ENCODE measurements around the gene CAMKMT.
A peak's percentile ranks its signal among the peaks of the same experiment; 100 is the strongest.

CAMKMT gene

GRCh38 chr2:44688456-44689124 is 326.8 kb downstream of the CAMKMT start:
- no peak for DNase-seq (ENCODE audit: low read depth, low spot score)

DNA sequence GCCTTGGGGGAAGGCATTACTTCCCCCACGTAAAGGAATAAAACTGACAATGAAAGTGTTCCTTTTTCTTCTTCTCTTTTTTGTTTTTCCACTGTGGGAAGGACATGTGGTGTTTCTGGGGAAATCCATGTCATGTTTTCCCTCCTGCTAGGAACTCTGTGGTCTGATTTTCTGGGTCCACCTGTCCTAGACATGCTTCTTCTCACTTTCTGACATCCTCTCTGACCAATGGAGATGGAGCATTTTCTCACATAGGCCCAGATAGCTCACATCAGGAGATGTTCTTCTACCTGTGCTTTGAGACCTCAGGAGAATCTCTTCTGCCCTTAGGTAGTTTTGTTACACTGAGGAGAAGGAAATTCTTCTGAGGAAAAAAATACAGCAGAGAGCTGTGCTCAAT is 327.8 kb downstream of the CAMKMT start:
- DNase-seq (ENCODE audit: low read depth, low spot score): no peak

DNA sequence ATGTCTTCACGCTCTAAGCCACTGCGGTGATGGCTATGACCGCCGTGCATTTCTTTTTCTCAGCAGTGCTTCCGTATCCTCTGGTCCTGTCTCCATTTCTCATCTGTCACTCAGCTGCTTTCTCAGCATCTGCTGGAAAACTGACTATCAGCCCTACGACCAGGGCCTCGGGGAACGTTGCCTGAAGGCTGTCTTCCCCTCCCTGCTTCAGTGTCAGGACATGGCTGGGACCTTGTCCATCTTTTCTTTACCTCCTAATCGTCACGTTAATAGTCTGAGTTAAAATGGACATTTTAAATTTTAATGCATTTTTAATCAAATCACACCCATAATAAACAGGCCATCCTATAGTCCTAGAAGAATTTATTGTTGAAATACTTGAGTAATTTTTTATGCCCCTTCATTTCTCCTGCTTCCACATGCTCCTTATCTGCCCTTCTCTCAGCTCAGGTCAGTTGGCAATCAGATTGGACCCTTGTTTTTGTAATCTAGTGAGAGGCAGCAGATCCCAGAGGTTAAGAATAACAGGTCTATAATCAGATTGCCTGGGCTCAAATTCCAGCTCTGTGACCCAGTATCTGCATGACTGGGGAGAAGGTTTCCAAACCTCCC is 329.5 kb downstream of the CAMKMT start:
- DNase-seq (ENCODE audit: low read depth, low spot score): no peak

GRCh38 chr2:44692821-44693220 is 331.1 kb downstream of the CAMKMT start:
- DNase-seq (ENCODE audit: low read depth, low spot score): no peak

DNA sequence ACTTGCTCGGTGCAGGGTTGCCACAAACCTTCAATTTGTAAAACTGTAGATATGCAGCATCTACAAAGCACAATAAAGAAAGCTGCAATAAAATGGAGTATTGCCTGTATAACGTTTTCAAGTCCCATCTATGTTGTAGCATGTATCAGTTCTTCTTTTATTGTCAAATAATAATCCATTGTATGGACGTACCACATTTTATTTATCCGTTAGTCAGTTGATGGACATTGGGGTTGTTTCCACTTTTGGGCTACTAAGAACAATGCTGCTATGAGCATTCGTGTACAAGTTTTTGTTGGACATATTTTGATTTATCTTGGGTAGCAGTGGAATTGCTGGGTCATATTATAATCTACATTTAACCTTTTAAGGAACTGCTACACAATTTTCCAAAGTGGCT is 339.1 kb downstream of the CAMKMT start:
- DNase-seq (ENCODE audit: low read depth, low spot score): no peak

GRCh38 chr2:44705356-44705755 is 343.6 kb downstream of the CAMKMT start:
- peak; percentile 6 for DNase-seq (ENCODE audit: low read depth, low spot score)

DNA sequence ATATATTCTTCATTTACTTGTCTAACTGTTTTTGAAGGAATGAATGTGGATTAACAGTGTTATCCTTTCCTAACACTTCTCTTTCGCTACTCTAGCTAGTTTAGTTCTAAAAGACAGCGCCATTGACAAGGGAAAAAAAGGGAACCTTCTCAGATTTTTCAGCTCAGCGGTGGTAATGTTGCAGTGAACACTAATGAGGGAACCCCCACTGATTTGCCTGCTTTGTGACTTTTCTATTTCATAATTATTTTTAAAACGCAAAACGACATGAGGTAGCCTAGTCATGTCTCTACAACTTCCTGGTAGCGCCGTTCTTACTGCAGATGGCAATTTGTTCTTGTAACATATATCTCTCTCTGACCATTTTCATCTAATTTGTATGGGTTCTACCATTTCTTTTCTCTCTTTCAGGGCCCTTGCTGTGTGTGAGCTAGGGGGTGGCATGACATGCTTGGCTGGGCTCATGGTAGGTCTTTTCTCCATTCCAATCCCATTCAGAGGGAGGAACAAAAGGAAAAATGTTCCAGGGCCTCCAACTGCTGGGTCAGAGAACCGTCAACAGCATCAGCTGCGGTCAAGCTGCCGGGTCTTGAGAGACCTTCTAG is 344.2 kb downstream of the CAMKMT start:
- peak; percentile 62 for DNase-seq (ENCODE audit: low read depth, low spot score)

- DNase-seq (ENCODE audit: low read depth, low spot score): peak; percentile 63
Observed at GRCh38 chr2:44706681-44707553, 345.2 kb downstream of the CAMKMT start.

- DNase-seq (ENCODE audit: low read depth, low spot score): no peak
Observed at GRCh38 chr2:44707945-44708660, 346.4 kb downstream of the CAMKMT start.

GRCh38 chr2:44708661-44709000 is 346.9 kb downstream of the CAMKMT start:
- no peak for DNase-seq (ENCODE audit: low read depth, low spot score)

DNA sequence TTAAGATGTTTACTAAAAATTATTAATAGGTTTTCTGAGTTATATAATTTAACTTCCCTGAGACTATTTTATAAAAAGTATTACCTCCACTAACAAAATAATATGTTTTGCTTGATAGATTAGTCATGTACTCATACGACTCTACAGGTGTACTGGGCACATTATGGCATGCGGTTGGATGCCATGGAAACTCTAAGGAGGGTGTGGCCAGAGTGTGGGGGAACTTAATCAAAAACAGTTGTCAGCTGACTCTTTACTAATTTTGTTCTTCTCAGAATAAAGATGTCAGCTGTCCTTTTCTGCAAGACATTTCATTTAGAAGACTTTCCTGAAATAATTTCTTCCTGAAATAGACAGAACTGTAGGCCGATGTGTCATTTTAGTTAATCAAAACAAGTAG is 351.4 kb downstream of the CAMKMT start:
- no peak for DNase-seq (ENCODE audit: low read depth, low spot score)

GRCh38 chr2:44715671-44716081 is 353.9 kb downstream of the CAMKMT start:
- DNase-seq (ENCODE audit: low read depth, low spot score): peak; percentile 64

DNA sequence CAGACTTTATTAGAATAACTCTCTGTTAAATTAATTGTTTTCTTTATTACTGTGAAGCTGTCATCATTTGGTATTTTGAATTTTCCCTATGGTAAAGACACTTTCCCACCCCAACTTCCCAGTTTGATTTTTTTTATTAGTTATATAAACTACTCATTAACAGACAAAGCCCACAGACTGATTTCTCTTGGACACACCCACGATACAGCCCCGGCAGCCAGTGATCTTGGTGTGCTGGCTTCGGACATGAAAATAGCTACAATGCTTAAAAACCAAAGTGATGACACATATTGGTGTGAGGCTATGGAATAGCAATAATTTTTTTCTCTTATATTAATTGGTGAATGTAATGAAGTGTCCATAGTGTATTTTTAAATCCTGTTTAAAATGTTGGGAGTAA is 354.4 kb downstream of the CAMKMT start:
- no peak for DNase-seq (ENCODE audit: low read depth, low spot score)

DNA sequence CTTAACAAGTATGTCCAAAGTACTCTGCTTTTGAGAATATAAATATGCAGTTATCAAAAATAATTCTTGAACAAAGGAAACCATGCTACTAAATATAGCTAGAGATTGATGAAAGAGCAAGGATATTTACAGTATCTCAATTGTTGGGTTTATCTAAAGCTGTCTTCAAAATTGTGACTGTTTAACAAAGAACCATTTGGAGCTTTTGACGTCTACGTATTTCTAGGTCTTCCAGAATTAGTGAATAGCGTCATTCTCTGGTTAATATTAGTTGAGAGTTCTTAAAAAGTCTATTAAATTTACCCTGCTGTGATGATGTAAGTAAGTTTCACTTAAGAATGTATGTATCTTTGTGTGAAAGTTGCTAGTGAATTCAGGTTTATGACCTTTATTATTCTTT is 356.7 kb downstream of the CAMKMT start:
- no peak for DNase-seq (ENCODE audit: low read depth, low spot score)

DNA sequence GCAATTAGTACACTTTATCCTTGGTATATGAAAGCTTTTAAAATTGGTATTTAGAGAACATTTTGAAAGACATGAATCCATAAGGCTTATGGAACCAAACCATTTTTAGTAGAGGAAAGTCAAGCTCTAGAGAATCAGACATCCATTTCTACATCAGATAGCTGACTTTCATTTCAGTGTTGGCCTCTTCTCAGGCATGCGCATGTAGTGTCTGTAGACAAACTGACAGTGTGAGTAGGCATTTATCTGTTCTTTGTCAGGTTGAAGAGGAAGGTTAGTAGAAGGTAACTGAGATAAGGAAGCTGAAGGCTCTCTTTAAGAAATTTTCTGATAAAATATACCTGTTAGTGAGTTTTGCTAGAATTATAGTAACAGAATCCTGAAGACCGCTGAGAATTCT is 357.8 kb downstream of the CAMKMT start:
- DNase-seq (ENCODE audit: low read depth, low spot score): no peak

GRCh38 chr2:44722026-44722625 is 360.4 kb downstream of the CAMKMT start:
- no peak for DNase-seq (ENCODE audit: low read depth, low spot score)

DNA sequence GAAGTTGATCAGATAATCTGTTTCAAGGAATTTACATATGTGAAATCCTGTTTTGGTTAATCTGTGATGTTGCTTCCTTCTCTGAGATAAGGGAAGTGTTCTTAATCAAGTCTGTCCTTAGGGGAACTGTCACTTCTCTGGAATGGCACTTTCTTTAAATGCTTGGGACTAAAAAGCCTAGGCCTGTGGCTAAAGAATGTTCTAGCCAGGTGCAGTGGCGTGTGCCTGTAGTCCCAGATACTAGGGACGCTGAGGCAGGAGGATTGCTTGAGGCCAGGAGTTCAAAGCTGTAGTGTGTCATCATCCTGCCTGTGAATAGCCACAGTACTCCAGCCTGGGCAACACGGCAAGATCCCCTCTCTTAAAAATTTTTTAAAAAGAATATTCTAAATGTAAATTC is 362.2 kb downstream of the CAMKMT start:
- no peak for DNase-seq (ENCODE audit: low read depth, low spot score)

DNA sequence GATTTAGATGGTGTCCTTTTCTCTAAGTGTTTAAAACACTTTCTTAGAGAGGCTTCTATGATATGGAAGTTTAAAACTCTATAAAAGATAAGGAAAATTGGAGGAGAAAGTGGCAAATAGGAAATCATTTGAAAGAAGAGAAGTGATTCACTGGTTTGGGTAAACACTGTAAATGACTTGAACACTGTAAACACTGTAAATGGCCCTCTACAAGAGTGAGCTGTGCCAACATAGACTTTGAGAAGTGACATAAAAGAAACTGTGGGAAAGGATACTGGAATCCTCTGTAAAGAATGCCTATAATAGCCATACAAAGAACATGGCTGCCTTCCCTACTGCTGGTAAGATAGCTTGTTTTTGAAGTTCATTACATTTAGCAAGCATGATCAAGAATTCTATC is 368.8 kb downstream of the CAMKMT start:
- DNase-seq (ENCODE audit: low read depth, low spot score): no peak

DNA sequence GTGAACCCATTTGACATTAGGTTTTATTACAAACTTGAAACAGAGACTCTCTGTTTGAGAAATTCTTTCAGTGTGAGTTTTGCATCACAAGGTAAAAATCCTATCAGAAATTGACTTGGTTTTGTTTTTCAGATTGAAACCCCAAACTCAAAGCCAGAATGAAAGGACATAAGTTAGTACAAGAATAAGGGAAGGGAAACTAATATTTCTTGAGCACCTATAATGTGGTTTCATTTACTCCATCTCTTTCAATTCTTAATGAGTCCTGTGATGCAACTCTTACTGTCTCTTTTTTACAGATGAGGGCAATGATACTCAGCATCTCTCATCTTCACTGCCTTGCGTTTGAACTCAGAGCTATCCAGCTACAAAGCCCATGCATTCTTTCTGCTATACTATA is 369.8 kb downstream of the CAMKMT start:
- no peak for DNase-seq (ENCODE audit: low read depth, low spot score)

- DNase-seq (ENCODE audit: low read depth, low spot score): no peak
Observed at GRCh38 chr2:44736270-44736942, 374.7 kb downstream of the CAMKMT start.

- peak; percentile 24 for DNase-seq (ENCODE audit: low read depth, low spot score)
Observed at GRCh38 chr2:44740678-44741077, 378.9 kb downstream of the CAMKMT start.
